Osteocyte (in vitro differentiated cells): ENCODE results near the gene SLC39A11. TPM values are rescaled to one million over a fixed set of nuclear protein-coding genes. Genes with fewer than 3 reads are reported as not detected.
"Not testable (repeated sequence)": the region's sequence is repeated elsewhere in the genome, so short reads cannot be mapped to it uniquely, and the experiment has no call there.

Source experiments
- DNase-seq: peaks from one replicate; pipeline ENCODE4 v3.0.0; 2021; ENCODE audit warnings: mixed read lengths; ENCODE audit not compliant: unreplicated experiment; ENCODE audit errors: extremely low spot score
- H3K27ac Mint-ChIP-seq: one replicate; pipeline ENCODE4 v1.8.0; 2021; ENCODE audit warnings: mild to moderate bottlenecking, mixed read lengths; ENCODE audit not compliant: unreplicated experiment
- H3K27me3 Mint-ChIP-seq: one replicate; pipeline ENCODE4 v1.8.0; 2021; ENCODE audit warnings: mixed read lengths; ENCODE audit not compliant: unreplicated experiment
- H3K36me3 Mint-ChIP-seq: one replicate; pipeline ENCODE4 v1.8.0; 2021; ENCODE audit warnings: mixed read lengths; ENCODE audit not compliant: unreplicated experiment
- H3K4me1 Mint-ChIP-seq: one replicate; pipeline ENCODE4 v1.8.0; 2021; ENCODE audit warnings: mixed read lengths; ENCODE audit not compliant: unreplicated experiment
- H3K4me3 Mint-ChIP-seq: one replicate; pipeline ENCODE4 v1.8.0; 2021; ENCODE audit warnings: mild to moderate bottlenecking, moderate library complexity, mixed read lengths; ENCODE audit not compliant: unreplicated experiment
- H3K9me3 Mint-ChIP-seq: one replicate; pipeline ENCODE4 v1.8.0; 2021; ENCODE audit warnings: mixed read lengths; ENCODE audit not compliant: unreplicated experiment
- total RNA-seq: library from RNA; stranded (reverse); gene quantifications from 2 replicates; pipeline ENCODE4 v1.2.1, GENCODE V29; 2021
- TF ChIP-seq, protein P1 (sequence below): fragments of 200-600 bp; sonication (generic); IDR thresholded peaks from 2 replicates; pipeline ENCODE4 v1.5.0; 2021; ENCODE audit warnings: antibody characterized with exemption, mild to moderate bottlenecking, moderate library complexity

SLC39A11 gene
- total RNA-seq, 1 donor from 2014 or later: 50.2 TPM

GRCh38 chr17:72901083-72901482 is 191.4 kb downstream of the SLC39A11 start:
- H3K27me3 Mint-ChIP-seq: no peaks in the 10 kb centered on the region
- no peaks in the 10 kb centered on the region for H3K9me3 Mint-ChIP-seq
- H3K4me3 Mint-ChIP-seq: no peak overlapping the region
- no peak overlapping the region for H3K27ac Mint-ChIP-seq
- H3K4me1 Mint-ChIP-seq: peaks cover 11% of the 10 kb centered on the region
- no peak for DNase-seq
- peaks cover 8% of the 10 kb centered on the region for H3K36me3 Mint-ChIP-seq
- TF ChIP-seq, protein P1, sequence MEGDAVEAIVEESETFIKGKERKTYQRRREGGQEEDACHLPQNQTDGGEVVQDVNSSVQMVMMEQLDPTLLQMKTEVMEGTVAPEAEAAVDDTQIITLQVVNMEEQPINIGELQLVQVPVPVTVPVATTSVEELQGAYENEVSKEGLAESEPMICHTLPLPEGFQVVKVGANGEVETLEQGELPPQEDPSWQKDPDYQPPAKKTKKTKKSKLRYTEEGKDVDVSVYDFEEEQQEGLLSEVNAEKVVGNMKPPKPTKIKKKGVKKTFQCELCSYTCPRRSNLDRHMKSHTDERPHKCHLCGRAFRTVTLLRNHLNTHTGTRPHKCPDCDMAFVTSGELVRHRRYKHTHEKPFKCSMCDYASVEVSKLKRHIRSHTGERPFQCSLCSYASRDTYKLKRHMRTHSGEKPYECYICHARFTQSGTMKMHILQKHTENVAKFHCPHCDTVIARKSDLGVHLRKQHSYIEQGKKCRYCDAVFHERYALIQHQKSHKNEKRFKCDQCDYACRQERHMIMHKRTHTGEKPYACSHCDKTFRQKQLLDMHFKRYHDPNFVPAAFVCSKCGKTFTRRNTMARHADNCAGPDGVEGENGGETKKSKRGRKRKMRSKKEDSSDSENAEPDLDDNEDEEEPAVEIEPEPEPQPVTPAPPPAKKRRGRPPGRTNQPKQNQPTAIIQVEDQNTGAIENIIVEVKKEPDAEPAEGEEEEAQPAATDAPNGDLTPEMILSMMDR: no peak

GRCh38 chr17:72900654-72900971 is 191.9 kb downstream of the SLC39A11 start:
- DNase-seq: no peak
- Mint-ChIP-seq H3K27ac (peak overlapping the region; percentile 36), H3K27me3 (no peaks in the 10 kb centered on the region), H3K9me3 (no peaks in the 10 kb centered on the region), H3K4me1 (peaks cover 11% of the 10 kb centered on the region), H3K36me3 (peaks cover 8% of the 10 kb centered on the region), H3K4me3 (no peak overlapping the region)
- TF ChIP-seq, protein P1: no peak

- DNase-seq: no peak
- Mint-ChIP-seq H3K36me3 (peaks cover 8% of the 10 kb centered on the region), H3K9me3 (no peaks in the 10 kb centered on the region), H3K27ac (no peak overlapping the region), H3K4me1 (peaks cover 10% of the 10 kb centered on the region), H3K27me3 (no peaks in the 10 kb centered on the region), H3K4me3 (no peak overlapping the region)
- TF ChIP-seq, protein P1: no peak
Measured at GRCh38 chr17:72898725-72899124, 193.8 kb downstream of the SLC39A11 start.

DNA sequence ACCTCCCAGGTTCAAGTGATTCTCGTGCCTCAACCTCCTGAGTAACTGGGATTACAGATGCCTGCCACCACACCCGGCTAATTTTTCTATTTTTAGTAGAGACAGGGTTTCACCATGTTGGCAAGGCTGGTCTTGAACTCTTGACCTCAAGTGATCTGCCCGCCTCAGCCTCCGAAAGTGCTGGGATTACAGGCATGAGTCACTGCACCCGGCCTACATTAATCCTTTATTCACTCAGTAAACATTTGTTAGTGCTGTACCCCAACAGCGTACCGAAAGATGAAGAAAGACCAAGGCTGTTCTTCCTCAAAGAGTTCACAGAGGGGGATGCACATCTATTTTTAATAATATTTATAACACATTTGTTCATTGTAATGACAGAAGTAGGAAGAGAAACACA is 196.2 kb downstream of the SLC39A11 start:
- not testable (repeated sequence) for H3K27ac Mint-ChIP-seq, H3K36me3 Mint-ChIP-seq, H3K4me3 Mint-ChIP-seq, H3K27me3 Mint-ChIP-seq, DNase-seq, H3K9me3 Mint-ChIP-seq
- peaks cover 12% of the 10 kb centered on the region for H3K4me1 Mint-ChIP-seq

GRCh38 chr17:72891627-72892026 is 200.9 kb downstream of the SLC39A11 start:
- TF ChIP-seq, protein P1: no peak
- Mint-ChIP-seq H3K27ac (no peak overlapping the region), H3K27me3 (no peaks in the 10 kb centered on the region), H3K36me3 (peaks cover 5% of the 10 kb centered on the region), H3K4me3 (no peak overlapping the region), H3K9me3 (no peaks in the 10 kb centered on the region), H3K4me1 (peaks cover 36% of the 10 kb centered on the region)
- no peak for DNase-seq

DNA sequence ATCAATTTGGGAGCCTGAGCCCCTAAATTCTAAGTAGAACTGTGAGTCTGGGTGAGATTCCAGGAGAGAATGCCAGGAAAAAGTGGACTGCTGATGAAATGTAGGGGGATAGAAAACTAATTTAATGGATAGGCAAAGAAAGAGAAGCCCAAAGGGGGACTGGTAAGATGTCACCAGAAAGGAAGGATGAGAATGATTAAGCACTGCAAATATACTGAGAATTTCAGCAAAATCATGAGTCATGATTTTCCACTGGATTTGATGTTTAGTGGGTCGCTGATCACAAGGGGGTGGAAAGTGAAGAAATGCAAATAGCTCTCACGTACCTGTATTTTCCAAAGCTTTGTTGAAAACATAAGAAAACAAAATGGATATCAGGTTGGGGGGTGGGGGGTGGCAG is 201.8 kb downstream of the SLC39A11 start:
- no peak overlapping the region for H3K4me3 Mint-ChIP-seq
- H3K36me3 Mint-ChIP-seq: peaks cover 13% of the 10 kb centered on the region
- no peak for DNase-seq
- H3K27ac Mint-ChIP-seq: peak overlapping the region; percentile 56
- TF ChIP-seq, protein P1: no peak
- H3K9me3 Mint-ChIP-seq: no peaks in the 10 kb centered on the region
- H3K4me1 Mint-ChIP-seq: peaks cover 34% of the 10 kb centered on the region
- no peaks in the 10 kb centered on the region for H3K27me3 Mint-ChIP-seq
